ENCODE data around the gene MYMX. TPM values are rescaled to one million over a fixed set of nuclear protein-coding genes. Genes with fewer than 3 reads are reported as not detected.

The MYMX gene
- total RNA-seq, 1 experiment from 2014 or later = 1.8 TPM

GRCh38 chr6:44258921-44259320 lies 42.2 kb downstream of the MYMX start:
- CTCF ChIA-PET = no interaction called here
- in situ Hi-C loops (cut with HindIII; ENCODE audit: low pct_unique_long_range_greater_than_20kb, low sequenced_read_pairs) = no loop called here
- TF ChIP-seq CTCF (IDR thresholded peaks at IDR 0.05) (no peak), TCF7L2 (IDR thresholded peaks at IDR 0.05; ENCODE audit: low read depth, low read length) (no peak), REST (IDR thresholded peaks at IDR 0.05; ENCODE audit: insufficient read depth in 1 of 2, low read depth in 2 of 2, low read length in 1 of 2) (no peak), SIN3A (IDR thresholded peaks at IDR 0.05; ENCODE audit: borderline replicate concordance, insufficient read depth, low read depth, low read length) (no peak), POLR2AphosphoS5 (IDR thresholded peaks at IDR 0.05; ENCODE audit: low read depth, low read length) (no peak)
- H3K36me3 ChIP-seq (ENCODE audit: control insufficient read depth, insufficient read depth, low read length) = peaks cover 5% of the 10 kb centered on the region
- intact Hi-C loops (cut with micrococcal nuclease; ENCODE audit: unreplicated experiment) = loop anchor here (10.0 kb wide), 1 partner anchor 164 kb away; no protein-coding TSS in a partner anchor
- no peaks in the 10 kb centered on the region for H3K9me3 ChIP-seq (ENCODE audit: control insufficient read depth, insufficient read depth, low read depth, low read length)
- no peak overlapping the region for H3K4me3 ChIP-seq (ENCODE audit: low read depth in 2 of 2, low read length in 2 of 2)
- peak overlapping the region; percentile 79; the same call in 1 of the 2 replicates for H3K27ac ChIP-seq (ENCODE audit: low read length)
- peaks cover 49% of the 10 kb centered on the region for H3K4me1 ChIP-seq (ENCODE audit: control insufficient read depth, insufficient read depth, low read length)
- POLR2A ChIA-PET = no interaction called here
- DNase-seq (ENCODE audit: low read depth, low spot score) (no peak), ATAC-seq (no peak)
- H3K27me3 ChIP-seq (ENCODE audit: control insufficient read depth, insufficient read depth, low read length) = no peaks in the 10 kb centered on the region
- BruUV-seq (replicated peaks) = no TSS peak

- H3K9me3 ChIP-seq (ENCODE audit: control insufficient read depth, insufficient read depth, low read depth, low read length) = no peaks in the 10 kb centered on the region
- no peak for TF ChIP-seq POLR2AphosphoS5 (IDR thresholded peaks at IDR 0.05; ENCODE audit: low read depth, low read length)
- TF ChIP-seq SIN3A (IDR thresholded peaks at IDR 0.05; ENCODE audit: borderline replicate concordance, insufficient read depth, low read depth, low read length) = no peak
- TF ChIP-seq CTCF (IDR thresholded peaks at IDR 0.05) = no peak
- TF ChIP-seq REST (IDR thresholded peaks at IDR 0.05; ENCODE audit: insufficient read depth in 1 of 2, low read depth in 2 of 2, low read length in 1 of 2) = no peak
- TF ChIP-seq TCF7L2 (IDR thresholded peaks at IDR 0.05; ENCODE audit: low read depth, low read length) = no peak
- H3K36me3 ChIP-seq (ENCODE audit: control insufficient read depth, insufficient read depth, low read length) = peaks cover 5% of the 10 kb centered on the region
- in situ Hi-C loops (cut with HindIII; ENCODE audit: low pct_unique_long_range_greater_than_20kb, low sequenced_read_pairs) = no loop called here
- BruUV-seq (replicated peaks) = no TSS peak
- CTCF ChIA-PET = no interaction called here
- DNase-seq (ENCODE audit: low read depth, low spot score) (no peak), ATAC-seq (no peak)
- POLR2A ChIA-PET = no interaction called here
- intact Hi-C loops (cut with micrococcal nuclease; ENCODE audit: unreplicated experiment) = no loop called here
- peaks cover 42% of the 10 kb centered on the region for H3K4me1 ChIP-seq (ENCODE audit: control insufficient read depth, insufficient read depth, low read length)
- H3K4me3 ChIP-seq (ENCODE audit: low read depth in 2 of 2, low read length in 2 of 2) = no peak overlapping the region
- no peak overlapping the region for H3K27ac ChIP-seq (ENCODE audit: low read length)
- H3K27me3 ChIP-seq (ENCODE audit: control insufficient read depth, insufficient read depth, low read length) = no peaks in the 10 kb centered on the region
Observed at GRCh38 chr6:44260011-44260410, 43.3 kb downstream of the MYMX start.
